SK-N-SH (cell line): ENCODE measurements around the gene ZCCHC7. TPM values are rescaled to one million over a fixed set of nuclear protein-coding genes. Genes with fewer than 3 reads are reported as not detected.

Experiments
- CTCF ChIA-PET: fragments of 300-600, 350-600 bp; formaldehyde crosslinking; extraction: SDS; loops from one replicate; lab custom pipeline; 2021; lab: Yijun Ruan, JAX
- POLR2A ChIA-PET: fragments of 350-600 bp; sonication (Branson Sonifier 250); formaldehyde crosslinking; extraction: SDS; loops from one replicate; lab custom pipeline; 2020; ENCODE audit warnings: antibody characterized with exemption, inconsistent platforms; lab: Yijun Ruan, JAX
- DNase-seq: peaks from one replicate; pipeline ENCODE4 v3.0.0; 2012
- H2AFZ ChIP-seq: fragments of 200-600 bp; sonication (generic); 2 replicates; pipeline ENCODE4 v1.8.1; 2016; ENCODE audit warnings: antibody characterized with exemption, mild to moderate bottlenecking, low read depth
- H3F3A ChIP-seq: fragments of 200-600 bp; sonication (generic); replicated peaks from 2 replicates; pipeline ENCODE3; 2016; ENCODE audit warnings: antibody characterized with exemption, mild to moderate bottlenecking; ENCODE audit not compliant: insufficient read depth
- H3K27ac ChIP-seq, 2 experiments: fragments of 200-500 bp in 1 of 2; fragments of 200-600 bp in 1 of 2; sonication (Bioruptor generic) in 1 of 2; sonication (generic), shearing (Covaris generic) in 1 of 2; 2 replicates each; pipeline versions ENCODE4 v1.5.1 to v1.6.1; 2014 to 2016; ENCODE audit warnings: low read depth in 2 of 2, inconsistent platforms in 1 of 2, low read length in 1 of 2, mild to moderate bottlenecking in 1 of 2, mixed read lengths in 1 of 2
- H3K27me3 ChIP-seq: fragments of 200-600 bp; sonication (generic), shearing (Covaris generic); 2 replicates; pipeline ENCODE4 v1.6.1; 2016; ENCODE audit warnings: mixed run types; ENCODE audit not compliant: insufficient read depth
- H3K36me3 ChIP-seq, 2 experiments: fragments of 200-500 bp in 1 of 2; fragments of 200-600 bp in 1 of 2; sonication (Bioruptor generic) in 1 of 2; sonication (generic) in 1 of 2; replicated peaks in 1 of 2; 2 replicates each; pipeline versions ENCODE3 to v1.5.1; 2014 to 2016; ENCODE audit warnings: low read length in 1 of 2, mild to moderate bottlenecking in 1 of 2; ENCODE audit not compliant: insufficient read depth in 2 of 2, control insufficient read depth in 1 of 2
- H3K4me1 ChIP-seq, 2 experiments: fragments of 200-500 bp in 1 of 2; fragments of 200-600 bp in 1 of 2; sonication (Bioruptor generic) in 1 of 2; sonication (generic), shearing (Covaris generic) in 1 of 2; 2 replicates each; pipeline versions ENCODE4 v1.5.1 to v1.6.1; 2014 to 2016; ENCODE audit warnings: low read depth in 1 of 2, low read length in 1 of 2, mixed run types in 1 of 2; ENCODE audit not compliant: insufficient read depth in 2 of 2, control insufficient read depth in 1 of 2
- H3K4me2 ChIP-seq: fragments of 200-600 bp; sonication (generic), shearing (Covaris generic); 2 replicates; pipeline ENCODE4 v1.6.1; 2017; ENCODE audit warnings: mixed run types
- H3K4me3 ChIP-seq, 2 experiments: fragments of 200-500 bp in 1 of 2; fragments of 200-600 bp in 1 of 2; sonication (Bioruptor generic) in 1 of 2; sonication (generic), shearing (Covaris generic) in 1 of 2; 2 replicates each; pipeline versions ENCODE4 v1.5.1 to v1.8.1; 2014 to 2016; ENCODE audit warnings: low read depth in 2 of 2, inconsistent platforms in 1 of 2, low read length in 1 of 2, mild to moderate bottlenecking in 1 of 2, mixed read lengths in 1 of 2, moderate library complexity in 1 of 2
- H3K79me2 ChIP-seq: fragments of 200-600 bp; sonication (generic); 2 replicates; pipeline ENCODE4 v1.8.1; 2017; ENCODE audit warnings: mild to moderate bottlenecking; ENCODE audit not compliant: insufficient read depth
- H3K9ac ChIP-seq: fragments of 200-600 bp; sonication (generic); 2 replicates; pipeline ENCODE4 v1.6.1; 2017; ENCODE audit warnings: mixed run types
- H3K9me2 ChIP-seq: fragments of 200-600 bp; sonication (generic); 2 replicates; pipeline ENCODE4 v1.6.1; 2017; ENCODE audit warnings: mixed run types
- H3K9me3 ChIP-seq: fragments of 200-600 bp; sonication (generic); 2 replicates; pipeline ENCODE4 v1.6.1; 2017; ENCODE audit warnings: mixed run types, mild to moderate bottlenecking, moderate library complexity
- H4K20me1 ChIP-seq: fragments of 200-600 bp; sonication (generic); 2 replicates; pipeline ENCODE4 v1.6.1; 2017; ENCODE audit warnings: mild to moderate bottlenecking, mixed run types; ENCODE audit not compliant: insufficient read depth
- EP300 ChIP-seq, 2 experiments: IDR thresholded peaks; 2 replicates each; pipeline versions ENCODE4 v1.4.0 to v1.6.1; 2012; ENCODE audit warnings: borderline replicate concordance in 1 of 2, low read depth in 1 of 2, low read length in 1 of 2
- EZH2phosphoT487 ChIP-seq: fragments of 200-600 bp; sonication (generic); IDR thresholded peaks from 2 replicates; pipeline ENCODE4 v1.6.1; 2017; ENCODE audit warnings: low read depth, mixed run types, mild to moderate bottlenecking, antibody characterized with exemption, moderate library complexity, borderline replicate concordance
- FOXM1 ChIP-seq: IDR thresholded peaks from 2 replicates; pipeline ENCODE4 v1.4.0; 2012; ENCODE audit warnings: low read depth, mild to moderate bottlenecking
- GABPA ChIP-seq: IDR thresholded peaks from 2 replicates; pipeline ENCODE4 v1.4.0; 2012; ENCODE audit warnings: low read depth, mild to moderate bottlenecking
- GATA2 ChIP-seq: sonication (generic); formaldehyde crosslinking; IDR thresholded peaks from 2 replicates; pipeline ENCODE4 v1.5.0; 2020; ENCODE audit warnings: mild to moderate bottlenecking, missing genetic modification reagents
- IRF3 ChIP-seq: fragments of 150-350 bp; IDR thresholded peaks from 2 replicates; pipeline ENCODE4 v1.6.1; 2016; ENCODE audit warnings: mild to moderate bottlenecking, low read depth, low read length
- MAX ChIP-seq: IDR thresholded peaks from 2 replicates; pipeline ENCODE4 v1.4.0; 2012; ENCODE audit warnings: low read depth
- MEF2A ChIP-seq: IDR thresholded peaks from 2 replicates; pipeline ENCODE4 v1.4.0; 2012; ENCODE audit warnings: low read depth, borderline replicate concordance
- MXI1 ChIP-seq: IDR thresholded peaks from 2 replicates; pipeline ENCODE4 v1.6.1; 2012; ENCODE audit warnings: mild to moderate bottlenecking, low read depth, low read length, improper control_type of control experiment
- NFIC ChIP-seq: IDR thresholded peaks from 2 replicates; pipeline ENCODE4 v1.4.0; 2012; ENCODE audit warnings: borderline replicate concordance
- RAD21 ChIP-seq: IDR thresholded peaks from 2 replicates; pipeline ENCODE4 v1.6.1; 2012; ENCODE audit warnings: mild to moderate bottlenecking, low read length
- REST ChIP-seq: IDR thresholded peaks from 2 replicates; pipeline ENCODE4 v1.6.1; 2012; ENCODE audit warnings: mild to moderate bottlenecking, low read depth, low read length, moderate library complexity
- RXRA ChIP-seq: IDR thresholded peaks from 2 replicates; pipeline ENCODE4 v1.4.0; 2012; ENCODE audit warnings: low read depth, mild to moderate bottlenecking, borderline replicate concordance
- SIN3A ChIP-seq: IDR thresholded peaks from 2 replicates; pipeline ENCODE4 v1.6.1; 2012; ENCODE audit warnings: low read depth, mild to moderate bottlenecking, low read length, moderate library complexity, borderline replicate concordance
- SMC3 ChIP-seq: IDR thresholded peaks from 2 replicates; pipeline ENCODE4 v1.6.1; 2012; ENCODE audit warnings: low read depth, low read length, improper control_type of control experiment
- TCF12 ChIP-seq: IDR thresholded peaks from 2 replicates; pipeline ENCODE4 v1.4.0; 2012
- TEAD4 ChIP-seq: IDR thresholded peaks from 2 replicates; pipeline ENCODE4 v1.4.0; 2012; ENCODE audit warnings: mild to moderate bottlenecking, borderline replicate concordance; ENCODE audit not compliant: insufficient read depth
- WGBS: methylation state at CpG from one replicate; pipeline ENCODE4 v1.1.6; 2017; ENCODE audit warnings: low lambda C conversion rate; 5-methylcytosine and 5-hydroxymethylcytosine counted together
- polyA plus RNA-seq, 3 experiments: library from polyadenylated mRNA; depleted of rRNA; stranded (reverse); fragments of >200 nt; gene quantifications; 2 replicates each; pipeline ENCODE4 v1.2.3, GENCODE V29; 2012
- TF ChIP-seq, protein P1 (sequence below): fragments of 200-600 bp; sonication (generic); IDR thresholded peaks from 2 replicates; pipeline ENCODE4 v1.6.1; 2017; ENCODE audit warnings: antibody characterized with exemption, mild to moderate bottlenecking, moderate library complexity
- TF ChIP-seq, protein P2 (sequence below): IDR thresholded peaks from 2 replicates; pipeline ENCODE4 v1.4.0; 2012; ENCODE audit warnings: low read depth, borderline replicate concordance

Gene ZCCHC7
- polyA plus RNA-seq, 1 of the 3 experiments (the other 2 are of a cell fraction): 12.6 TPM

GRCh38 chr9:37343724-37344123, 223.3 kb downstream of the ZCCHC7 start:
- Histone ChIP-seq H3K9ac (no peak overlapping the region), H3K9me3 (no peaks in the 10 kb centered on the region), H3K36me3 (no peaks in the 10 kb centered on the region), H3K79me2 (no peaks in the 10 kb centered on the region), H2AFZ (no peak overlapping the region), H3K27me3 (no peaks in the 10 kb centered on the region), H3F3A (no peaks in the 10 kb centered on the region), H3K4me1 (peaks cover 0 to 8% of the 10 kb centered on the region in 2 experiments; a peak in 2 of 4 replicates), H3K27ac (no peak overlapping the region), H4K20me1 (no peaks in the 10 kb centered on the region)
- no peak for DNase-seq
- CTCF ChIA-PET: no interaction called here
- TF ChIP-seq NFIC (no peak), FOXM1 (no peak), MXI1 (no peak), MAX (no peak), RXRA (no peak), SIN3A (no peak), IRF3 (no peak), EZH2phosphoT487 (no peak), GATA2 (CRISPR knock-in tag) (no peak), GABPA (no peak), TCF12 (no peak), TEAD4 (no peak), SMC3 (no peak), EP300 (IDR thresholded peaks at IDR 0.05; ENCODE audit: borderline replicate concordance in 1 of 2, low read depth in 1 of 2, low read length in 1 of 2) (no peak), REST (no peak), MEF2A (no peak), RAD21 (no peak)
- TF ChIP-seq, protein P1, sequence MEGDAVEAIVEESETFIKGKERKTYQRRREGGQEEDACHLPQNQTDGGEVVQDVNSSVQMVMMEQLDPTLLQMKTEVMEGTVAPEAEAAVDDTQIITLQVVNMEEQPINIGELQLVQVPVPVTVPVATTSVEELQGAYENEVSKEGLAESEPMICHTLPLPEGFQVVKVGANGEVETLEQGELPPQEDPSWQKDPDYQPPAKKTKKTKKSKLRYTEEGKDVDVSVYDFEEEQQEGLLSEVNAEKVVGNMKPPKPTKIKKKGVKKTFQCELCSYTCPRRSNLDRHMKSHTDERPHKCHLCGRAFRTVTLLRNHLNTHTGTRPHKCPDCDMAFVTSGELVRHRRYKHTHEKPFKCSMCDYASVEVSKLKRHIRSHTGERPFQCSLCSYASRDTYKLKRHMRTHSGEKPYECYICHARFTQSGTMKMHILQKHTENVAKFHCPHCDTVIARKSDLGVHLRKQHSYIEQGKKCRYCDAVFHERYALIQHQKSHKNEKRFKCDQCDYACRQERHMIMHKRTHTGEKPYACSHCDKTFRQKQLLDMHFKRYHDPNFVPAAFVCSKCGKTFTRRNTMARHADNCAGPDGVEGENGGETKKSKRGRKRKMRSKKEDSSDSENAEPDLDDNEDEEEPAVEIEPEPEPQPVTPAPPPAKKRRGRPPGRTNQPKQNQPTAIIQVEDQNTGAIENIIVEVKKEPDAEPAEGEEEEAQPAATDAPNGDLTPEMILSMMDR: no peak
- TF ChIP-seq, protein P2, sequence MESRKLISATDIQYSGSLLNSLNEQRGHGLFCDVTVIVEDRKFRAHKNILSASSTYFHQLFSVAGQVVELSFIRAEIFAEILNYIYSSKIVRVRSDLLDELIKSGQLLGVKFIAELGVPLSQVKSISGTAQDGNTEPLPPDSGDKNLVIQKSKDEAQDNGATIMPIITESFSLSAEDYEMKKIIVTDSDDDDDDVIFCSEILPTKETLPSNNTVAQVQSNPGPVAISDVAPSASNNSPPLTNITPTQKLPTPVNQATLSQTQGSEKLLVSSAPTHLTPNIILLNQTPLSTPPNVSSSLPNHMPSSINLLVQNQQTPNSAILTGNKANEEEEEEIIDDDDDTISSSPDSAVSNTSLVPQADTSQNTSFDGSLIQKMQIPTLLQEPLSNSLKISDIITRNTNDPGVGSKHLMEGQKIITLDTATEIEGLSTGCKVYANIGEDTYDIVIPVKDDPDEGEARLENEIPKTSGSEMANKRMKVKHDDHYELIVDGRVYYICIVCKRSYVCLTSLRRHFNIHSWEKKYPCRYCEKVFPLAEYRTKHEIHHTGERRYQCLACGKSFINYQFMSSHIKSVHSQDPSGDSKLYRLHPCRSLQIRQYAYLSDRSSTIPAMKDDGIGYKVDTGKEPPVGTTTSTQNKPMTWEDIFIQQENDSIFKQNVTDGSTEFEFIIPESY: no peak
- TF ChIP-seq, all 33 proteins: peak for 0
- WGBS: 100% methylated on average over 1 of the region's 1 CpG
- Histone ChIP-seq H3K9me2 (no peaks in the 10 kb centered on the region), H3K4me3 (no peak overlapping the region), H3K4me2 (no peak overlapping the region)
- POLR2A ChIA-PET: no interaction called here
